ENCODE data around the gene USP25.

- TF ChIP-seq TSHZ2 (CRISPR knock-in tag; IDR thresholded peaks at IDR 0.05) (no peak), ZNF8 (CRISPR knock-in tag; IDR thresholded peaks at IDR 0.05) (no peak), PATZ1 (CRISPR knock-in tag; IDR thresholded peaks at IDR 0.05; ENCODE audit: borderline replicate concordance) (no peak), ZFP3 (CRISPR knock-in tag; IDR thresholded peaks at IDR 0.05) (no peak), ZNF70 (CRISPR knock-in tag; IDR thresholded peaks at IDR 0.05) (no peak)
Measured at GRCh38 chr21:15688016-15688415, 41.8 kb upstream of the USP25 start.
